HG02763 (cell line): ENCODE results near the gene ASB3.
"Not testable (repeated sequence)": the region's sequence is repeated elsewhere in the genome, so short reads cannot be mapped to it uniquely, and the experiment has no call there.

Source experiments
- ATAC-seq: cut with Tn5 transposase; IDR thresholded peaks from one replicate; pipeline ENCODE4 v1.9.1; 2021; ENCODE audit warnings: mild to moderate bottlenecking, moderate library complexity; ENCODE audit not compliant: unreplicated experiment

ASB3 gene

DNA sequence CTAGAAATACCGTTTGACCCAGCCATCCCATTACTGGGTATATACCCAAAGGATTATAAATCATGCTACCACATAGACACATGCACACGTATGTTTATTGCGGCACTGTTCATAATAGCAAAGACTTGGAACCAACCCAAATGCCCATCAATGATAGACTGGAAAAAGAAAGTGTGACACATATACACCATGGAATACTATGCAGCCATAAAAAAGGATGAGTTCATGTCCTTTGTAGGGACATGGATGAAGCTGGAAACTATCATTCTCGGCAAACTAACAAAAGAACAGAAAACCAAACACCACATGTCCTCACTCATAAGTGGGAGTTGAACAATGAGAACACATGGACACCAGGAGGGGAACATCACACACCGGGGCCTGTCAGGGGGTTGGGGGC, 119.6 kb downstream of the ASB3 start:
- not testable (repeated sequence) for ATAC-seq

DNA sequence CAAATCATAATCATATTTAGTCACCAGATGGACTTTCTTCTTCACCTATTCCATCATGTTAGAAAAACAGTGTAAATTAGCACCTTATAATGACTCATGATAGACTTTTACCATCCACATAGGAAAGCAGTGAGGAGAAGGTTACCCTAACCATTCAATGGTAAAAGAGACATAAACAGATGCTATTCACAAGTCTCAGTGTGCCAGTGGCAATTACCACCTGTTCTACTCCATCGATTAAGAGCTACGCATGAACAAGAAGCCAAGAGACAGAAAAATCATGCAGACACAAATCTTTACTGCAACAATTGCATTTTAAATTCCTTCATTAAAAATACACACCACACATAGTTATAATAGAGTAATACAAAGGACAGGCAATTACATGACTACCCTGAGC, 125.9 kb downstream of the ASB3 start:
- ATAC-seq, result no peak

DNA sequence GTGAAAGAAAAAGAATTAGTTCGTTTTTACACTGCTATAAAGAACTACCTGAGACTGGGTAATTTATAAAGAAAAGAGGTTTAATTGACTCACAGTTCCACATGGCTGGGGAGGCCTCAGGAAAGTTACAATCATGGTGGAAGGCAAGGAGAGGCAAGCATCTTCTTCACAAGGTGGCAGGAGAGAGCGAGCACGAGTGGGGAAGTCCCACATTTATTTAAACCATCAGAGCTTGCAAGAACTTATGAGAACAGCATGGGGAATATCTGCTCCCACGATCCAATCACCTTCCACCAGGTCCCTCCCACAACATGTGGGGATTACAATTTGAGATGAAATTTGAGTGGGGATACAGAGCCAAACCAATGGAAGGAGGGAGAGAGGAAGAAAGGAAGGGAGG, 128.3 kb downstream of the ASB3 start:
- not testable (repeated sequence) for ATAC-seq

DNA sequence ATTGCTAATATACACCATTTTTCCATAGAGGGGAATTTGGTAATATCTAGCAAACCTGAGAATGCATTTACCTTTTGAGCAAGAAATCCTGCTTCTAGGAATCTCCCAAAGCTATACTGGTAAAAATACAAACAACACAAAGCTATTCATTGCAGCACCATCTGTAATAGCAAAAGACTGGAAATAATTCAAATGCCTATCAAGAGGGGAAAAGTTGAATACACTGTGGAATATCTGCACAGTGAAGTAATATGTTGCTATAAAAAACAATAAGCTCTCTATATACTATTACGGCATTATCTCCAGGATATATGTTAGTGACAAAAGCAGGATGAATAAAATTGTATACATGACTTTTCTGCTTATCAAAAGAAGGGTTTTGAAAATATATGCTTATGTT, 131.5 kb downstream of the ASB3 start:
- no peak for ATAC-seq

DNA sequence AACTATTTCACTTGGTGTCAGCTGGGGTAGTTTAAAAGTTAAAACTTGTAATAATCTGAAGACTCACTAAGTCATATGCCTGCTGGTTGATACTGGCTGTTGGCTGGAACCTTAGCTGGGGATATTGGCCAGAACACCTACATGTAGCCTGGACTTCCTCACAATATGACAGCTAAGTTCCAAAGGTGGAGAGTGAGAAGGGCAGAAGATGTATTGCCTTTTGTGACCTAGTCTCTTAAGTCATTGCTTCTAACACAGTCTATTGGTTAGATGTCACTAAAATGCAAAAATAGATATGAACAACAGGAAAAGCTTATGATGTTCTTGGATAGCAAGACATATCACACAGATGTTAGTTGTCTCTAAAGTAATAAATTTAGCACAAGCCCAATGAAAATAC, 132.4 kb downstream of the ASB3 start:
- no peak for ATAC-seq

DNA sequence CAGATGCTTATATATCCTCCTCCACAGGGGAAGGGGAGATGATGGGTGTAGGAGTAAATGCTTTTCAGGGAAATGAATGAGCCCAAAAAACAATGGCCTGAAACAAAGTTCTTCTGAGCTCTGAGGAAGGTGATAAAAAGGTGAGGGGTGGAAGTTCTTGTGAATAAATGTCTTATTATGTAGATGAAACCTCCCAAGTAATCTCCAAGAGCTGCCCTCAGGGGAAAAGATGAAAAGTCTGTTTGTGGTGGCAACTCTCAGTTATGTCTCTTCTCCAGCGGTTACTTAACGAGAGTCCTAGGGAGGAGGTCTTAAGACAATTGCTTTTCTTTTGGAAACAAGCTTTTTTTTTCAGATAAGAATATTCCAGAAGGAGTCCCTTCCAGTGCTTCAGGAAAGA, 134.6 kb downstream of the ASB3 start:
- ATAC-seq, result no peak

DNA sequence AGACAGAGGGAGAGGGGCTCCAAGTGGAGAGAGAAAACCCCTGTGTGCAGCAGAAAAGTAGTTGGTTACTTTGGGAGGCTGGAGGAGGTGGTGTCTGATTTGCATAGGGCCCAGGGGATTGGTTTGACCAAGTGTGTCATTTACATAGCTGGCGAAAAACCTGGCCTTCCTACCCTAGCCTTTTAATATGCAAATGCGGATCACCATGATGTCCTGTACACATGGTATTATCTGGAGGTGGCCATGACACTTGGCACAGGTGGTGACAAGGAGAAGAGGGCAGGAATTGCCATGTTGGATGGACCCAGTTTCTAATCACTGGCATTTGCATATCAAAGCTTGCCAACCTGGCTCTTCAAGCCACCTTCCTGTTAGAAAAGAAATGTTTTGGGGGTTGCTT, 140.0 kb downstream of the ASB3 start:
- no peak for ATAC-seq

DNA sequence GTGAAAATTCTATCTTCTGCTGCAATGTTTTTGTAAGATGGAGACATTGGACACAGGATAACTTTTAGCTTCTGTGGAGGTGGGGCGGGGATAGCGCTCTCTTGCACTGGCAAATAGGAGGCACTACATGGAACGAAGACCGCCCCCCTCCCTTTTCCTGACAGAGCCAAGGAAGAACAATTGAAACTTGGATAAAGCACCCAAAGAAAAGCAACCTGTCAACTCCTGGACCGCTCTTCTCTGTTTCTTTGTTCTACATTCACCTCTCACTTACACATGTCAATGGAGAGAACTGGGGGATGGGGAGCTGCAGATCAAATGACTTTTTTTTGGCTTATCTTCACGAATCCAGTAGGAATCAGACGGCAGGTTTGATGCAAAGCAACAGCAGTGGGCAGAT, 145.5 kb downstream of the ASB3 start:
- ATAC-seq, result no peak

DNA sequence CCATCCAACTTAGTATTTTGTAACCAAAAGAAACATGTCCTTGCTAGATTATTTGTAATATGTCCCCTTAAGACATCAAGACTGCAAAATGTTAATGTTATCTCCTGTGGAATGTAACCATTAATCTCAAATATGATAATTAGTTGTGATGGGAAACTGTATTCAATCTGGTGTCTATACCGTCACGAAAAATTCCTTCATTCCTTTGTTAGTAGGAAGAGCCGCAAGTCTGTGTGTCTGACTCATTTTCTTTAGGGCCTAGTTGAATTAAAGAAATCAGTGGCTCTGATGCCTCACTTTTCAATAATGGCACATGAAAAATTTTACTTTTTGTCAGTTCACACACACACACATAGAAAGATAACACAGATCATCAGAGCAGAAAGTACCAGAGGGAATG, 146.3 kb downstream of the ASB3 start:
- no peak for ATAC-seq

DNA sequence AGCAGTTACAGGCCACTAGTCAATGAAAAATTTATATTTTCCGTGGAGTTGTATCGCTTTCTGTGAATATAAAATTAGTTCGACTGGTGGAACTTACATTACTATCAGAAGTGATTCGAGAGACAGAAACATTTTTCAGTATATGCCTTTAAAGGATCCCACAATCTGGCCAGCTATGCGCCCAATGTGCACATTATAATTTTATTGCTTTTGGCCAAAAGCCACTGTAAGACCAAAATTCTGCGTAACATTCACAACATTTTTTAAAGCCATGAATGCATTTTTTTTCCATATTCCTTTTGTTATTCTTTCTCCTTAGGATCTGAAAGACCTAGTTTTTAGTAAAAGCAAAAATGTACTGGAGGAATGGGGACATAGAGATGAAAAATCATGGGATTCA, 150.2 kb downstream of the ASB3 start:
- no peak for ATAC-seq

DNA sequence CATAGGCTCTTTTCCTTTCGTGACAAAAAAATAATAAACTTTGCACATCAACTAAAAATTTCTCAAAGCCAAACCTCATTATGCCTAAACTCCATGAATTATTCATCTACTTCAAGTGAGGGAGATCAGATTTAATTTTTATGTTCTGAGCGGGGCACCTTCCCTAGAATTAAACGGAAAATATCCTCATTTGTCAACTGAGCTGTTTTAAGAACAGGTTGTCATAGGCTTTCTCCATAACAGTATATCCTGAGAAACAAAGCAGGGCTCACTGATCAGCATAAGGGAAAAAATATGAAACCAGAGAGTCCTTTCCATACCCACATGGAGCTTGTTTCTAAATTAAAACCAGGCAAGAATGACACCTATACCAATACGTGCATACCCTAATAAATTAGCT, 150.6 kb downstream of the ASB3 start:
- ATAC-seq, result no peak

DNA sequence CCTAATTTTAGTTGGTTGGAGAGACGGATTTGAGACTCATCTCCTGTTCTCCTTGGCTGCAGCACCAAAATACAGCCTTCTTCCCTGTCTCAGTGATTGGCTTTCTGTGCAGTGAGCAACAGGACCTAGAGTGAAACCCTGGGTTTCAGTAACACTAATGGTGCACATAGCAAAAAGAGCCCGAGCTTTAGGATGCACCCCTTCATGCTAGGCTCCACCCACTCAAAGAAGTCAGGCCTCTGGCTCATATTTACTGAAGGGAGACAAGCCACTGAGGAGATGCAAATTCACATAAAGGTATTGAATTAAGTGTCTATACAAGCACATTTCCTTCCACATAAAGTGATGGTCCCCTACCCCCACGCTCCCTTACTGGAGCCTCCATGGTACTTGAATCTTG, 151.1 kb downstream of the ASB3 start:
- no peak for ATAC-seq

DNA sequence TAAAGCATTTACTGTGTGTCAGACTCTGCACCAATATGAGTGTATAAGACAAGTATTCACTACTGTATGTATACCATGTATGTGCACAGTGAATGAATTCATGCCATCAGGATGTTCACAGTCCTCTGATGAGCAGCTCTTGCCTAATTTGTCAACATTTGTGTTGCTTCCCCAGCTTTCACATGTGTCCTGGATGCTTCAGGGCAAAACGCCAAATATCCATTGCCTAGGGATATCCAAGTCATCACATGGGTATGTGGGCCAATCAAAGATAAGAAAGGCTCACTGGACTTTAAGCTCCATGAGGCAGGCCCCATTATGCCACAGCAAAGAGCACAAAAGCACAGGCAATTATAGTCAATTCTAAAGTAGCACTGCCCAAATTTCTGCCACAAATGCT, 153.3 kb downstream of the ASB3 start:
- ATAC-seq, result no peak

DNA sequence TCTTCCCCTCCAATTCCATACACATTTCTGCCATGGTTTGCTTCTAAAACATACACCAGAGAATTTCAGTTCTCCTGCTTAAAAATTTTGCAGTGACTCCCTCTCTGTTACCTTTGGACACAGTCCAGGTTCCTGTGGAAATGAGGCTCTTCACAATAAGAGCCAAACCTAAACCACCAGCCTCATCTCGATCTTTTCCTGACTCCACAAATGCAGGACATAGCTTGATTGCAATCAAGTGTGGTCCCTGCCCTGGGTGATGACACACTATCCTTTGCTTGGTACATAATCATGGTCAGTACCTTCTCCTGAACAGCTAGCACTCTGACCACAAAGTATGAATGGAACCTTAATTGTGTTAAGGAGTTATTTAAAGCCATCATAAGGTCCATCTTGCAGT, 154.0 kb downstream of the ASB3 start:
- no peak for ATAC-seq

DNA sequence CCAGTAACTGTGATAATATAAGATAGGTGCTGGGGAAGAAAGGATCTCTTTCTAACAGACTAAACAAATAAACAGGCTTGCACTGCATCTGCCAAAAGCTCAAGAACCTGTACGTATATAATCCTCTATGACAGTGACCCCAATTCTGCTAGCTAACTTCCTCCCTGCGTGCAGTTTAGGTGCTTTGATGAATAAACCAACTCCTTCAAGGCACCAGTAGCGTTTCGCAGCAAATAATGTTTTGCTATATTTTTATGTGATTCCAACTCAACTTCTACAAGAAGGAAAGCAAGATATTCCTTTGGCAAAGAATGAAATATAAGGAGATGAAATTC, 154.7 kb downstream of the ASB3 start:
- ATAC-seq, result no peak

DNA sequence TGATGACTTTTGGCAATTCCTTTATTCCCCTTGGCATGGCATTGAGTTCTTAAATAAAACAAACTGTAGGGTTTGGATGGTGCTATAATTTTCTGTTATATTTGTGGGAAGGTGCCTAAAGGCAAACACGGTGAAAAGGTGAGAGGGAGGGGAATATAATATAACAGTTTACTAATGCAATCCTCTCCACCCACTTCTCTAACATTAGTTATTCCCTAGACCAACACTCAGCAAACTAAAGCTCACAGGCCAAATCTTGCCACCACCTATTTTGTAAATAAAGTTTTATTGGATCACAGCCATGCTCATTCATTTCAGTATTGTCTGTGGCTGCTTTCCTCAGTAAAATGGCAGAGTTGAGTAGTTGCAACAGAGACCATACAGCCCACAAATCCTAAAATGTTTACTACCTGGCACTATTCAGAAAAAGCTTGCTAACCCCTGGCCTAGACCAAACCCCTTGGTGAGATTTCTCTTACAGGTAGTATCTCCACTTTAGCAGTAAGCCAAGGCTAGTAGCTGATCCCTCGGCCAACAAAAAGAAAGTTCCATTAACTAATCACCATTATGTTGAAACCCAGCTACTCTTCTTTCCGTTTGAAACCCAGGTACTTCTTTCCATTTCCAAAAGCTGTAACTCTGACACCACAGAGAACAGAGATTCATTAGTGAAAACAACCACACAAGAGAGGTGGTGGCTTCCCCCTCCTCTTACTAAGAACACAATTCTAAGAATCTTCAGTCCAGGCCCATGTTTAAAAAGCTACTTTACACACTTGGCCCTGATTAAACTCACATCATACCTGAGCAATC, 155.2 kb downstream of the ASB3 start:
- no peak for ATAC-seq

DNA sequence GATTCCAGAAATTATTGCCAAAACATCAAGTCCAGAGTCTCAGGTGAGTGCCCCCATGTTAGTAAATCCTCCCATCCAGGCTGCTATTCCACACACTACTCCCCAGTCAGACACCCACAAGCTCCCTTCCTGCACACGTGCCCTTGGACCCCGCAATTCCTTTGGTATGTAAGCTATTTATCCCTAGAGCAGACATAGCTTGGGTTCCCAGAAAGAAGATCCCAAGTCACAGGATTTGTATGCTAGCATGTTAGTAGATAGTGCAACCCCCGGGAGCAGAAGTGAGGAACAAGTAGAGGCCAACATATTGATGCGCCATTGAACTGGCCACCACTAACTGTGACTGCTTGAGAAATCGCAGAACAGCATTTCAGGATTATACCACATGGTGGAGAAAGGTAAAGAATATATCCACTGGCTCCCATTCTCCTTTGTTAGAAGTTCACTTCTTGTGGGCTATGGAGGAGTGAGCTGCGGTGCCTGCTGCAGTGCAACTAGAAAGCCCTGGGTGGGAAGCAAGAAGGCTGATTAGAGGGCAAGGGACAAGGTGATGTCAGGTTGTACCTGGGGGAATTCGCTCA, 156.6 kb downstream of the ASB3 start:
- no peak for ATAC-seq

DNA sequence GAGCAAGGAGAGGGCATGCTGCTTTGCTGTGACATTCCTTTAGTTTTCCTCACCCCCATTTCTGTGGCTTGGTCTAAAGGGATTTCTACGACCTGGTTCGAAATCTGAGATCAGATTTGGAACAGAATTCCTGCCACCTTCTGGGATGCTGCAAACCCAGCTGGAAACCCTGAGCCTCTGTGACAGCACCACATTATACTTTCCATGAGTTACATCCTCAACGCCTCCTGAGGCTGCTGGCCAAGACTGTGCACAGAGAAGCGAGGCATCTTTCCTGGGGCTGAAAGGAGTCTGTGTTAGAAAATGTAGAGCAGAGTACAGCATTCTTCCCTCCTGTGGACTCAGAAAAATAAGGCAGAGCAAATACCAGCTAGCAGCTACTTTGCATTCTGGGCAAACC, 157.3 kb downstream of the ASB3 start:
- ATAC-seq, result no peak

DNA sequence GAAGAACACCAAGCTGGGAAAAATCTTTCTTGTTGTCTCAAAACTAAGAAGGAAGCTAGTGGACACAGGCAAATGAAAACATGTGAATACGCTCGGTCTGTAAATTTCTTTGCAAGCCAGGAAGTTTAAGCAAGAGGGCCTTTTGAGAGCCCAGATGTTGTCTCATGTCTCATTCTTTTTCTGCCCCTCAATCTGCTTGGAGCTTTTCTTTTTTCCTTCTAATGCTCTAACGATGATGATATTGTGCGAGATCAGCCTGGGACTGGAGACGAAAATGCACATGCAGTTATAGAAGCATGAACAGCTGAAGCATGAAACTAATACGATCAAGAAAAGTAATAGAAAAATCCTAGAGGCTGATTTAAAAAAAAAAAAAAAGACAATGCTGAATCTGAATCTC, 157.8 kb downstream of the ASB3 start:
- no peak for ATAC-seq

DNA sequence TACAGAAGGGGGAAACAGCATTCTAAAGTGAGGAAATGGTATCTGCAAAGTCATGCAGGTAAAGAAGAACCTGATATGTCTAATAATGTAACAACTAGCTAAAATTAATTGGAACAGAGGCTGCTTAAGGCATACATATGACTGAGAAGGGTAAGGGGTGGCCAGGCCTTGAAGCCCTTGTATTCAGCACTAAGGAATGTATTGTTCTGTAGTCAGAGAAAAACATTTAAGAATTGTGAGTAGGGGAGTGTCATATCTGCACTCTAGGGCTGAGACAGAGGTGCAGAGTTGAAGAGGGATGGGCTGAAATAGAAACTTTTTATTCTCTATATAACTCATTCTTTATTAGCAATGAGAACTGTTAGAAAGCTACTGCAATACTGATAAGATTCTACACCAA, 164.6 kb downstream of the ASB3 start:
- ATAC-seq, result no peak

DNA sequence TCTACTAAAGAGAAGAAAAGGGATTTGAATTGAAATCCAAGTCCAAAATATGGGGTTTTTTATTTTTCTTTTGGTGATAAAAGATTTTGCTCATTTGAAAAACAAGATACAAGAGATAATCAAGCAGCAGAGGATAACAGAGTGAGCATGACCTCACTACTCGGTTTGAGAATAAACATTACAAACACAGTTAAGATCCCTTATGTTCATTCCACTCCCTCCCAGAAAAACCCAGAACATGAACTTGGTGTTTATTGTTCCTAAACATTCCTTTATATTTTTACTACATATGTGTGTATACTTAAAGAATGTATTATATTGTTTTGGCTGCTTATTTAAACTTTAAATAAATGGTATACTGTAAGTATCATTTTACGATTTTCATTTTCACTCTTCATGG, 165.8 kb downstream of the ASB3 start:
- no peak for ATAC-seq
